GM12878 (cell line): ENCODE results near the gene PARVA. TPM values are rescaled to one million over a fixed set of nuclear protein-coding genes. Genes with fewer than 3 reads are reported as not detected.

Experiments used
- ATAC-seq: fragments of 200-7000 bp; cut with Tn5 transposase; 3 replicates; pipeline ENCODE4 v1.9.1; 2020; ENCODE audit warnings: mild to moderate bottlenecking, moderate library complexity
- BruUV-seq: library from RNA; stranded (reverse); fragments of 400-500 nt; replicated peaks from 2 replicates; lab custom pipeline; 2021; lab: Mats Ljungman, UMichigan
- CTCF ChIA-PET: fragments of 300-600 bp; sonication (Branson Sonifier 250); formaldehyde crosslinking; extraction: SDS; loops from one replicate; lab custom pipeline; 2021; ENCODE audit warnings: inconsistent platforms; lab: Yijun Ruan, JAX
- POLR2A ChIA-PET: fragments of 350-600 bp; formaldehyde crosslinking; extraction: SDS; loops from one replicate; lab custom pipeline; 2021; ENCODE audit warnings: inconsistent platforms; lab: Charles Lee
- RAD21 ChIA-PET: fragments of 300-600 bp; sonication (Branson Sonifier 250); formaldehyde crosslinking; loops from one replicate; lab custom pipeline; 2023; ENCODE audit warnings: antibody characterized with exemption; ENCODE audit not compliant: unreplicated experiment; lab: Charles Lee
- SMC1A ChIA-PET: fragments of 300-600 bp; sonication (Branson Sonifier 250); formaldehyde crosslinking; loops from one replicate; lab custom pipeline; 2023; ENCODE audit not compliant: unreplicated experiment, uncharacterized antibody; lab: Charles Lee
- DNase-seq: peaks from one replicate; pipeline ENCODE4 v3.0.0-alpha.2; 2011; ENCODE audit warnings: low read depth, low spot score
- FAIRE-seq: peaks from 3 replicates; lab custom pipeline; 2011; peaks lifted over from hg19 to GRCh38; lab: Jason Lieb, UNC
- H2AFZ ChIP-seq: 2 replicates; pipeline ENCODE4 v1.6.0; 2011; ENCODE audit warnings: low read depth, low read length, control low read depth; ENCODE audit not compliant: control insufficient read depth
- H3K27ac ChIP-seq: 2 replicates; pipeline ENCODE4 v1.5.1; 2011; ENCODE audit warnings: control low read depth; ENCODE audit not compliant: control insufficient read depth, insufficient read depth
- H3K27me3 ChIP-seq, 2 experiments: replicated peaks in 1 of 2; 2 replicates each; pipeline versions ENCODE4 v1.6.0 to v1.6.1; 2011; ENCODE audit warnings: low read length in 1 of 2; ENCODE audit not compliant: control insufficient read depth in 2 of 2, insufficient read depth in 2 of 2
- H3K36me3 ChIP-seq, 2 experiments: 2 replicates each; pipeline ENCODE4 v1.5.1; 2011; ENCODE audit warnings: low read length in 1 of 2; ENCODE audit not compliant: control insufficient read depth in 2 of 2, insufficient read depth in 2 of 2
- H3K4me1 ChIP-seq: 2 replicates; pipeline ENCODE4 v1.6.1; 2011; ENCODE audit warnings: mild to moderate bottlenecking, low read length, moderate library complexity, mixed read lengths; ENCODE audit not compliant: control insufficient read depth, insufficient read depth
- H3K4me2 ChIP-seq: 2 replicates; pipeline ENCODE4 v1.6.0; 2011; ENCODE audit warnings: control low read depth; ENCODE audit not compliant: control insufficient read depth, insufficient read depth
- H3K4me3 ChIP-seq: fragments of 200-600 bp; sonication (generic); 2 replicates; pipeline ENCODE4 v1.5.1; 2016
- H3K79me2 ChIP-seq: 2 replicates; pipeline ENCODE4 v1.6.0; 2011; ENCODE audit warnings: low read length; ENCODE audit not compliant: control insufficient read depth, insufficient read depth
- H3K9ac ChIP-seq: 2 replicates; pipeline ENCODE4 v1.8.0; 2011; ENCODE audit warnings: low read length, control low read depth, mixed read lengths; ENCODE audit not compliant: control insufficient read depth, insufficient read depth
- H3K9me3 ChIP-seq: replicated peaks from 3 replicates; pipeline ENCODE4 v1.5.1; 2011; ENCODE audit warnings: mild to moderate bottlenecking, low read length; ENCODE audit not compliant: control insufficient read depth, insufficient read depth
- H4K20me1 ChIP-seq: 2 replicates; pipeline ENCODE4 v1.6.0; 2011; ENCODE audit not compliant: control insufficient read depth, insufficient read depth
- DPF2 ChIP-seq: fragments of 450-650 bp; IDR thresholded peaks from 2 replicates; pipeline ENCODE4 v1.6.1; 2017; ENCODE audit warnings: mild to moderate bottlenecking
- EGR1 ChIP-seq, 2 experiments: IDR thresholded peaks; 1 replicate in 1 of 2; 2 replicates in 1 of 2; pipeline ENCODE4 v1.6.1; 2011 to 2012; ENCODE audit warnings: low read depth in 2 of 2, low read length in 2 of 2, borderline replicate concordance in 1 of 2, mild to moderate bottlenecking in 1 of 2, moderate library complexity in 1 of 2
- FOXM1 ChIP-seq: IDR thresholded peaks from 2 replicates; pipeline ENCODE4 v1.6.1; 2012; ENCODE audit warnings: low read depth, mild to moderate bottlenecking, inconsistent platforms, low read length, moderate library complexity
- MYC ChIP-seq: IDR thresholded peaks from 2 replicates; pipeline ENCODE4 v1.6.1; 2011; ENCODE audit warnings: mild to moderate bottlenecking, low read length, moderate library complexity, inconsistent platforms; ENCODE audit not compliant: insufficient read depth, insufficient replicate concordance, insufficient read length, severe bottlenecking
- NFYB ChIP-seq: IDR thresholded peaks from 2 replicates; pipeline ENCODE4 v1.6.1; 2011; ENCODE audit warnings: low read depth, mild to moderate bottlenecking, low read length, improper control_type of control experiment, moderate library complexity; ENCODE audit not compliant: insufficient read depth
- PAX8 ChIP-seq: fragments of 450-650 bp; IDR thresholded peaks from 2 replicates; pipeline ENCODE4 v1.6.1; 2017; ENCODE audit warnings: mild to moderate bottlenecking, moderate library complexity
- RFX5 ChIP-seq: IDR thresholded peaks from 2 replicates; pipeline ENCODE4 v1.6.1; 2011; ENCODE audit warnings: low read depth, low read length, improper control_type of control experiment
- SIN3A ChIP-seq: IDR thresholded peaks from 2 replicates; pipeline ENCODE4 v1.6.1; 2012; ENCODE audit warnings: low read depth, low read length, improper control_type of control experiment
- WRNIP1 ChIP-seq: IDR thresholded peaks from 2 replicates; pipeline ENCODE4 v1.6.1; 2011; ENCODE audit warnings: low read depth, low read length, improper control_type of control experiment, borderline replicate concordance
- ZZZ3 ChIP-seq: IDR thresholded peaks from 2 replicates; pipeline ENCODE4 v1.6.1; 2011; ENCODE audit warnings: low read depth; ENCODE audit not compliant: control insufficient read depth, insufficient read length
- WGBS: methylation state at CpG from one replicate; pipeline ENCODE4 v1.1.6; 2016; ENCODE audit warnings: low lambda C conversion rate; ENCODE audit not compliant: insufficient replicate concordance, insufficient coverage; ENCODE audit errors: missing lambda C conversion rate; 5-methylcytosine and 5-hydroxymethylcytosine counted together
- in situ Hi-C: fragments of 300-500 bp; cut with MboI; formaldehyde crosslinking; loops from 9 replicates; pipeline ENCODE4 v1.14.3; 2018; ENCODE audit warnings: mixed read lengths
- intact Hi-C: fragments of 100-400 bp; cut with micrococcal nuclease; formaldehyde crosslinking; loops from one replicate; pipeline ENCODE4 v1.14.2; 2022; ENCODE audit not compliant: unreplicated experiment
- polyA plus RNA-seq, 11 experiments: library from polyadenylated mRNA; depleted of rRNA in 4 of 11; unstranded in 6 of 11; stranded (reverse) in 5 of 11; fragments of >200 nt; fragmentation: Nextera tagmentation in 4 of 11; fragmentation: Illumina TruSeq in 1 of 11; extraction: Ambion mirVana in 4 of 11; extraction: Trizol in 1 of 11; gene quantifications; 1 replicate in 1 of 11; 2 replicates in 10 of 11; pipeline versions ENCODE4 v1.2.1 to v1.2.3, GENCODE V29; 2011 to 2016; ENCODE audit warnings: inconsistent platforms in 2 of 11, missing spikeins in 2 of 11, low read depth in 1 of 11
- total RNA-seq, 4 experiments: library from RNA; depleted of rRNA in 3 of 4; stranded (reverse); fragments of >200 nt in 3 of 4; fragmentation: Illumina TruSeq in 1 of 4; extraction: Trizol in 1 of 4; gene quantifications; 2 replicates each; pipeline versions ENCODE4 v1.2.1 to v1.2.3, GENCODE V29; 2013 to 2021
- TF ChIP-seq, protein P1 (sequence below): fragments of 450-650 bp; IDR thresholded peaks from 2 replicates; pipeline ENCODE4 v1.6.1; 2016; ENCODE audit warnings: mild to moderate bottlenecking
- TF ChIP-seq, protein P2 (sequence below): IDR thresholded peaks from 2 replicates; pipeline ENCODE4 v1.6.1; 2011; ENCODE audit warnings: borderline replicate concordance, low read depth, mild to moderate bottlenecking, moderate library complexity, mixed read lengths, low read length; ENCODE audit not compliant: insufficient read depth; ENCODE audit errors: extremely low read length
- TF ChIP-seq, protein P3 (sequence below): fragments of 450-650 bp; IDR thresholded peaks from 2 replicates; pipeline ENCODE4 v1.6.1; 2017; ENCODE audit warnings: mild to moderate bottlenecking

The PARVA gene
- total and polyA plus RNA-seq, 10 of the 15 experiments (the other 5 are each of a cell fraction or from before 2014, with no cell fraction given): 0.01 to 0.44 (median 0.03) TPM; not detected in 7

DNA sequence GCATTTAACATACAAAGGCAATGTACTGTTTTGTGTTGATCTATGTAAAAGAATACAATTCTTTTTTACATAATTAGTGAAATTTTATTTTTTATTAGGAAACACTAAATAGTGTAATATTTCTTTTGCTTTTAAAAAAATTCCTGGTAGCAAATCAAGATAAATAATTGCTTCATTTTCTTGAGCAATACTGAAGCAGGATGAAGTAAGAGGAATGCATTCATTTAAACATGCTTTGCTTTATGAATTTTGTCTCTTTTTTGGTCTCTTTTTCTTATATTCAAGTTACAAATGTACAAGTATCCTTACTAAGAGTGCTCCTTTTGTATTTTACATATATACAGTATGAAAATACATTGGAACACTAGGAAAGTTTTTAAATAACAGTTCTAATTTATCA is 152.4 kb downstream of the PARVA start:
- BruUV-seq: no TSS peak
- TF ChIP-seq, protein P1, sequence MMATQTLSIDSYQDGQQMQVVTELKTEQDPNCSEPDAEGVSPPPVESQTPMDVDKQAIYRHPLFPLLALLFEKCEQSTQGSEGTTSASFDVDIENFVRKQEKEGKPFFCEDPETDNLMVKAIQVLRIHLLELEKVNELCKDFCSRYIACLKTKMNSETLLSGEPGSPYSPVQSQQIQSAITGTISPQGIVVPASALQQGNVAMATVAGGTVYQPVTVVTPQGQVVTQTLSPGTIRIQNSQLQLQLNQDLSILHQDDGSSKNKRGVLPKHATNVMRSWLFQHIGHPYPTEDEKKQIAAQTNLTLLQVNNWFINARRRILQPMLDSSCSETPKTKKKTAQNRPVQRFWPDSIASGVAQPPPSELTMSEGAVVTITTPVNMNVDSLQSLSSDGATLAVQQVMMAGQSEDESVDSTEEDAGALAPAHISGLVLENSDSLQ: no peak
- no peak for TF ChIP-seq DPF2
- no peak for TF ChIP-seq ZZZ3
- TF ChIP-seq WRNIP1: no peak
- H3K9ac ChIP-seq: no peak overlapping the region
- H3K36me3 ChIP-seq: no peaks in the 10 kb centered on the region
- POLR2A ChIA-PET: no interaction called here
- DNase-seq: no peak
- H2AFZ ChIP-seq: no peak overlapping the region
- no peaks in the 10 kb centered on the region for H3K79me2 ChIP-seq
- no peak overlapping the region for H3K27ac ChIP-seq
- intact Hi-C loops (no loop called here), in situ Hi-C loops (no loop called here)
- SMC1A ChIA-PET: no interaction called here
- H3K4me3 ChIP-seq: no peak overlapping the region
- no peak overlapping the region for H3K4me2 ChIP-seq
- FAIRE-seq: no peak
- H3K9me3 ChIP-seq: no peaks in the 10 kb centered on the region
- no peaks in the 10 kb centered on the region for H4K20me1 ChIP-seq
- no peaks in the 10 kb centered on the region for H3K4me1 ChIP-seq
- RAD21 ChIA-PET: no interaction called here
- CTCF ChIA-PET: no interaction called here
- ATAC-seq: no peak
- peaks cover 0 to 3% of the 10 kb centered on the region in 2 experiments; a peak in 3 of 4 replicates for H3K27me3 ChIP-seq

DNA sequence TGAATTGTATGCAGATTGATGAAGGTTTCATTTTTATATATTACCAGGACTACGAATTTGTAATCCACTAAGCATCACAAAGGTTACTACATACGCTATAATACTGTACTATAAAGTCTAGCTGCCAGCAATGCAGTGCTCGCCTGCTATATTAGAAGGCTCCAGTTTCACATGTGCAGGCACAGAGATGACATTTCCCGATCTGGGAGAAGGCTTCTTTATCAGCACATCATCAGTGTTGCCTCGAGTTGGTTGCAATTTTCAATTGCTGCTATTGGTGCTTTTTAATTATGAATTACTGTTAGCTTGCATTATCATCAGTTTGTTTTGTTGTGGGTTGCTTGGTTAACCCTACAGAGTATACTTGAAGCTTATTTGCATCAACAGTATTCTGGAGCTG is 153.6 kb downstream of the PARVA start:
- Histone ChIP-seq H3K4me2 (no peak overlapping the region), H2AFZ (no peak overlapping the region), H3K9me3 (no peaks in the 10 kb centered on the region), H3K79me2 (no peaks in the 10 kb centered on the region), H3K4me3 (no peak overlapping the region), H3K36me3 (no peaks in the 10 kb centered on the region), H3K4me1 (no peaks in the 10 kb centered on the region), H3K27ac (no peak overlapping the region), H4K20me1 (no peaks in the 10 kb centered on the region), H3K9ac (no peak overlapping the region), H3K27me3 (peaks cover 0 to 3% of the 10 kb centered on the region in 2 experiments; a peak in 2 of 4 replicates)
- DNase-seq: no peak
- CTCF ChIA-PET: interaction anchor here (1.4 kb wide), 1 partner anchor 11 kb away, joined by 4 read pairs; no protein-coding TSS in a partner anchor
- no TSS peak for BruUV-seq
- FAIRE-seq: no peak
- POLR2A ChIA-PET: no interaction called here
- RAD21 ChIA-PET: no interaction called here
- no peak for ATAC-seq
- intact Hi-C loops (no loop called here), in situ Hi-C loops (no loop called here)
- SMC1A ChIA-PET: no interaction called here
- WGBS: 5% methylated on average over 5 of the region's 5 CpGs
- TF ChIP-seq NFYB (no peak), RFX5 (no peak), MYC (no peak), SIN3A (no peak), EGR1 (IDR thresholded peaks at IDR 0.05; ENCODE audit: borderline replicate concordance in 1 of 2, low read depth in 2 of 2, low read length in 2 of 2) (no peak), PAX8 (no peak), FOXM1 (no peak)
- TF ChIP-seq, protein P2, sequence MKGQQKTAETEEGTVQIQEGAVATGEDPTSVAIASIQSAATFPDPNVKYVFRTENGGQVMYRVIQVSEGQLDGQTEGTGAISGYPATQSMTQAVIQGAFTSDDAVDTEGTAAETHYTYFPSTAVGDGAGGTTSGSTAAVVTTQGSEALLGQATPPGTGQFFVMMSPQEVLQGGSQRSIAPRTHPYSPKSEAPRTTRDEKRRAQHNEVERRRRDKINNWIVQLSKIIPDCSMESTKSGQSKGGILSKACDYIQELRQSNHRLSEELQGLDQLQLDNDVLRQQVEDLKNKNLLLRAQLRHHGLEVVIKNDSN: no peak
- TF ChIP-seq, protein P3, sequence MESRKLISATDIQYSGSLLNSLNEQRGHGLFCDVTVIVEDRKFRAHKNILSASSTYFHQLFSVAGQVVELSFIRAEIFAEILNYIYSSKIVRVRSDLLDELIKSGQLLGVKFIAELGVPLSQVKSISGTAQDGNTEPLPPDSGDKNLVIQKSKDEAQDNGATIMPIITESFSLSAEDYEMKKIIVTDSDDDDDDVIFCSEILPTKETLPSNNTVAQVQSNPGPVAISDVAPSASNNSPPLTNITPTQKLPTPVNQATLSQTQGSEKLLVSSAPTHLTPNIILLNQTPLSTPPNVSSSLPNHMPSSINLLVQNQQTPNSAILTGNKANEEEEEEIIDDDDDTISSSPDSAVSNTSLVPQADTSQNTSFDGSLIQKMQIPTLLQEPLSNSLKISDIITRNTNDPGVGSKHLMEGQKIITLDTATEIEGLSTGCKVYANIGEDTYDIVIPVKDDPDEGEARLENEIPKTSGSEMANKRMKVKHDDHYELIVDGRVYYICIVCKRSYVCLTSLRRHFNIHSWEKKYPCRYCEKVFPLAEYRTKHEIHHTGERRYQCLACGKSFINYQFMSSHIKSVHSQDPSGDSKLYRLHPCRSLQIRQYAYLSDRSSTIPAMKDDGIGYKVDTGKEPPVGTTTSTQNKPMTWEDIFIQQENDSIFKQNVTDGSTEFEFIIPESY: no peak
